ENCODE measurements around the gene DNER. TPM values are rescaled to one million over a fixed set of nuclear protein-coding genes. Genes with fewer than 3 reads are reported as not detected.

The DNER gene
- total RNA-seq, 1 experiment from 2014 or later, result 2.9 TPM

GRCh38 chr2:229650901-229651300 lies 63.5 kb downstream of the DNER start (continued):
- TF ChIP-seq REST (IDR thresholded peaks at IDR 0.05; ENCODE audit: low read depth), result no peak
- TF ChIP-seq CTCF (IDR thresholded peaks at IDR 0.05 in 2 of 3, conservative IDR thresholded peaks at IDR 0.05 in 1 of 3; ENCODE audit: borderline replicate concordance in 1 of 3, insufficient read depth in 1 of 3, low read depth in 2 of 3, low read length in 2 of 3), result no peak

GRCh38 chr2:229650059-229650458 lies 64.3 kb downstream of the DNER start:
- Histone ChIP-seq H3K4me2 (ENCODE audit: low read length) (no peak overlapping the region), H3K36me3 (ENCODE audit: control insufficient read depth in 1 of 2, insufficient read depth in 2 of 2, low read length in 2 of 2) (no peaks in the 10 kb centered on the region), H3K9me3 (ENCODE audit: control insufficient read depth in 1 of 2, insufficient read depth in 1 of 2, low read depth in 1 of 2, low read length in 2 of 2) (no peaks in the 10 kb centered on the region), H3K4me3 (replicated peaks in 1 of 2; ENCODE audit: low read depth in 1 of 2, low read length in 2 of 2) (no peak overlapping the region), H3K9ac (ENCODE audit: low read length) (no peak overlapping the region), H3K27ac (ENCODE audit: low read depth, low read length) (no peak overlapping the region), H3K27me3 (ENCODE audit: insufficient read depth, low read length) (peaks cover 7% of the 10 kb centered on the region; the same call in 1 of the 2 replicates), H4K20me1 (ENCODE audit: insufficient read depth) (no peaks in the 10 kb centered on the region), H3K9me2 (ENCODE audit: insufficient read depth) (no peaks in the 10 kb centered on the region), H3K4me1 (ENCODE audit: control insufficient read depth in 1 of 2, insufficient read depth in 2 of 2, low read length in 2 of 2) (no peaks in the 10 kb centered on the region), H3K79me2 (ENCODE audit: insufficient read depth, low read length) (no peaks in the 10 kb centered on the region), H2AFZ (ENCODE audit: low read depth, low read length, poor library complexity, severe bottlenecking) (no peak overlapping the region)
- ATAC-seq, result no peak
- TF ChIP-seq YY1 (IDR thresholded peaks at IDR 0.05; ENCODE audit: extremely low read depth, insufficient replicate concordance, low read depth, low read length) (no peak), SRF (IDR thresholded peaks at IDR 0.05; ENCODE audit: low read depth) (no peak), POLR2AphosphoS5 (IDR thresholded peaks at IDR 0.05; ENCODE audit: low read depth, low read length) (no peak), ZNF274 (IDR thresholded peaks at IDR 0.05; ENCODE audit: low read depth, low read length) (no peak), ZFX (IDR thresholded peaks at IDR 0.05) (no peak)
- DNase-seq (ENCODE audit: low read depth, low spot score), result no peak
- ChIA-PET RAD21 (ENCODE audit: low non-redundant PET in 1 of 2, low total read pairs in 2 of 2, uncharacterized antibody in 2 of 2, unreplicated experiment in 2 of 2) (no interaction called here), CTCF (no interaction called here), POLR2A (no interaction called here)
- BruUV-seq (replicated peaks), result no TSS peak
- intact Hi-C loops (cut with micrococcal nuclease), result no loop called here

All from HCT116 (cell line).